Peyer's patch (tissue), 4 donors: ENCODE measurements around the gene SEC23B. TPM values are rescaled to one million over a fixed set of nuclear protein-coding genes. Genes with fewer than 3 reads are reported as not detected.

Experiments
- DNase-seq, 3 donors: peaks; one replicate each; pipeline ENCODE4 v3.0.0-alpha.2; 2017 to 2019
- H3K27ac ChIP-seq, 4 donors: fragments of 200-600 bp; sonication (generic); one replicate each; pipeline ENCODE4 v1.5.1; 2016 to 2019
- H3K27me3 ChIP-seq, 2 donors: fragments of 200-600 bp; sonication (generic); one replicate each; pipeline ENCODE4 v1.5.1; 2019
- H3K36me3 ChIP-seq, 3 donors: fragments of 200-600 bp; sonication (generic); one replicate each; pipeline ENCODE4 v1.5.1; 2016 to 2019
- H3K4me1 ChIP-seq, 4 donors: fragments of 200-600 bp; sonication (generic); one replicate each; pipeline ENCODE4 v1.5.1; 2016 to 2019
- H3K4me3 ChIP-seq, 4 donors: fragments of 200-600 bp; sonication (generic); 1 replicate in 3 of 4; 2 replicates in 1 of 4; pipeline ENCODE4 v1.5.1; 2016 to 2019; ENCODE audit warnings: mild to moderate bottlenecking in 1 of 4
- H3K9me3 ChIP-seq, 4 donors: fragments of 200-600 bp; sonication (generic); one replicate each; pipeline ENCODE4 v1.5.1; 2016 to 2019; ENCODE audit warnings: mild to moderate bottlenecking in 1 of 4
- POLR2A ChIP-seq, 2 donors: fragments of 450-650 bp; IDR thresholded peaks; one replicate each; pipeline ENCODE4 v1.5.1; 2017; ENCODE audit warnings: antibody characterized with exemption in 2 of 2, mild to moderate bottlenecking in 2 of 2, moderate library complexity in 2 of 2
- total RNA-seq, 4 donors: library from RNA; depleted of rRNA; stranded (reverse); fragments of >200 nt; gene quantifications; one replicate each; pipeline ENCODE4 v1.1.0, GENCODE V29; 2016
- TF ChIP-seq, protein P1 (sequence below), 6 experiments: fragments of 450-650 bp in 4 of 6; fragments of 200-600 bp in 2 of 6; sonication (generic) in 1 of 6; IDR thresholded peaks; one replicate each; pipeline ENCODE4 v1.5.1; 2017 to 2019; ENCODE audit warnings: antibody characterized with exemption in 6 of 6, mild to moderate bottlenecking in 3 of 6, moderate library complexity in 1 of 6

Gene SEC23B
- total RNA-seq, 4 donors from 2014 or later: 31.3 to 43.7 (median 36.0) TPM

DNA sequence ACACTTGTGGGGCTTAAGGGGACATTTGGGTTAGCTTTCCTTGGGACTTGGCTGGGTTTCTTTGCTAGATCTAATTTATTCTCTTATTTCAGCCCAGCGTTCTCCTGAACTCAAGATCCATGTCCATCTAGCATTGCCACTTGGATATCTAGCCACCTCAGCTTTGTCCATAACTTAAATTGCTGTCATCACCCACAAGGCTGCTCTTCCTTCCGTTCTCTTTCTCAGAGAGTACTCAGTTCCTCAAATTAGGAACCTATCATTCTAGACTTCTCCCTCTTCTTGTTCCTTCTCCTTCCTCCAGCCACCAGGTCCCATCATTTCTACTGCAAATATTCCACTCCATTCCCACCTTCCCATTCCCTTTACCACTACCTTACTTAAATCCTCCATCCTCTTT is 63.8 kb downstream of the SEC23B start:
- no peaks in the 10 kb centered on the region for H3K27me3 ChIP-seq

DNA sequence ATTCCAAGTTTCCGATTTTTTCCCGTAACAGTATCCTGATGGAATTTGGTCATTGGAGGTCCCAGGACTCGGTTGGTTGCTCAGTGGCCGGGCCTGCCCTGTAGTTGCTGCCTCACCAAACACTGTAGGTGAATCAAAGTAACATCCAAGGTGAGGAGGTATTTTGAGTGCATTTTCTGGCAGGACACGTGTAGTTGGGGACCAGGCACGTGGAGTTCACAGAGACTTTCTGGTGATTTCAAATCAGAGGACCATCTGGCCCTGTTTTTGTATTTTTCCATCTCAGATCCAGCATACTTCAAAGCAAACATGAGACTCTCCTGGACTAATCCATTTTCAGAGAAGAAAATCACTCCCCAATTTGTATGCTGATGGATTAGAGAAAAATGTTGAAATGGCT is 70.2 kb downstream of the SEC23B start:
- H3K9me3 ChIP-seq: no peaks in the 10 kb centered on the region
- TF ChIP-seq POLR2A (IDR thresholded peaks at IDR 0.05): no peak
- TF ChIP-seq, protein P1, sequence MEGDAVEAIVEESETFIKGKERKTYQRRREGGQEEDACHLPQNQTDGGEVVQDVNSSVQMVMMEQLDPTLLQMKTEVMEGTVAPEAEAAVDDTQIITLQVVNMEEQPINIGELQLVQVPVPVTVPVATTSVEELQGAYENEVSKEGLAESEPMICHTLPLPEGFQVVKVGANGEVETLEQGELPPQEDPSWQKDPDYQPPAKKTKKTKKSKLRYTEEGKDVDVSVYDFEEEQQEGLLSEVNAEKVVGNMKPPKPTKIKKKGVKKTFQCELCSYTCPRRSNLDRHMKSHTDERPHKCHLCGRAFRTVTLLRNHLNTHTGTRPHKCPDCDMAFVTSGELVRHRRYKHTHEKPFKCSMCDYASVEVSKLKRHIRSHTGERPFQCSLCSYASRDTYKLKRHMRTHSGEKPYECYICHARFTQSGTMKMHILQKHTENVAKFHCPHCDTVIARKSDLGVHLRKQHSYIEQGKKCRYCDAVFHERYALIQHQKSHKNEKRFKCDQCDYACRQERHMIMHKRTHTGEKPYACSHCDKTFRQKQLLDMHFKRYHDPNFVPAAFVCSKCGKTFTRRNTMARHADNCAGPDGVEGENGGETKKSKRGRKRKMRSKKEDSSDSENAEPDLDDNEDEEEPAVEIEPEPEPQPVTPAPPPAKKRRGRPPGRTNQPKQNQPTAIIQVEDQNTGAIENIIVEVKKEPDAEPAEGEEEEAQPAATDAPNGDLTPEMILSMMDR (IDR thresholded peaks at IDR 0.05): no peak

More for the DNA sequence above, 63.8 kb downstream of the SEC23B start:
- no peak for DNase-seq
- Histone ChIP-seq H3K27ac (no peak overlapping the region), H3K36me3 (peaks cover 0 to 20% (median 0%) of the 10 kb centered on the region in 3 donors), H3K9me3 (no peaks in the 10 kb centered on the region), H3K4me1 (peaks cover 0 to 10% (median 0%) of the 10 kb centered on the region in 4 donors), H3K4me3 (no peak overlapping the region)
- TF ChIP-seq, protein P1 (IDR thresholded peaks at IDR 0.05): no peak
- no peak for TF ChIP-seq POLR2A (IDR thresholded peaks at IDR 0.05)

DNA sequence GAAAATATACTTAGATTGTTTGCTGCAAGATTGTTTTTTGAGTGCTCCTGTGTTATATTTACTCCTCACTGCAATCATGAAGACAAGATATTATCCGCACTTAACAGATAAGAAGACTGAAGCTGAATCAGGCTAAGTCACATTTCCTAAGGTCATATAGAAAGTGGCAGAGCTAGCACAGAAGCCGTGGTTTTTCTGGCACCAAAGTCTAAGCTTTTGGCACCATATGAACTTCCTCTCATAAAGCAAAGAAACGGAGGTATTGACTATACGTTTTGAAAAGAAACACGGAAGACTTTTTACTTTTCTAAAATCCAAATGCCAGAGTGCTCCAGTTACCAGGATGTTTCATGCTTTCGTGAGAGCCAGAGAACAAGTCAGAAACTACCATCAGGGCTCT is 70.8 kb downstream of the SEC23B start:
- Histone ChIP-seq H3K4me3 (no peak overlapping the region), H3K27me3 (no peaks in the 10 kb centered on the region), H3K27ac (no peak overlapping the region), H3K9me3 (no peaks in the 10 kb centered on the region), H3K36me3 (no peaks in the 10 kb centered on the region), H3K4me1 (no peaks in the 10 kb centered on the region)
- DNase-seq: no peak
- TF ChIP-seq, protein P1 (IDR thresholded peaks at IDR 0.05): no peak
- TF ChIP-seq POLR2A (IDR thresholded peaks at IDR 0.05): no peak

More for the DNA sequence above, 70.2 kb downstream of the SEC23B start:
- Histone ChIP-seq H3K36me3 (no peaks in the 10 kb centered on the region), H3K4me1 (no peaks in the 10 kb centered on the region), H3K4me3 (no peak overlapping the region), H3K27ac (no peak overlapping the region), H3K27me3 (no peaks in the 10 kb centered on the region)
- no peak for DNase-seq

DNA sequence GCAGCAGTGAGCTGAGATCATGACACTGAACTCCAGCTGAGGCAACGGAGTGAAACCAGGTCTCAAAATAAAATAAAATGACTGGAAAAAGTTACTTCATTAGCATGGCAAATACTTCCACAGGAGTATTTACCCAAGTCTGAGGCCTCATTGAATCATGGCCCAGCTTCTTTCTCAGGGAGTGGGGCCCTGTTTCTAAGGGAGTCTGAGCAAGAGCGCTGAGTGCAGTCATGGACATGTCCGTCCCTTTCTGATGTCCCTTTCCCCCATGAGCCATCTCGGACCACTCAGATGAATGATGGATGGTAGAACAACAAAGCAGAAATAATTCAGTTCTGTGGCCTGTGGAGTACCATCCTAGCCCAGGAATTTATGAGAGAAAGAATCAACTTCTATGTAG is 72.3 kb downstream of the SEC23B start:
- H3K4me3 ChIP-seq: no peak overlapping the region
- no peaks in the 10 kb centered on the region for H3K27me3 ChIP-seq
- H3K36me3 ChIP-seq: no peaks in the 10 kb centered on the region
- no peaks in the 10 kb centered on the region for H3K9me3 ChIP-seq
- TF ChIP-seq, protein P1 (IDR thresholded peaks at IDR 0.05): no peak
- TF ChIP-seq POLR2A (IDR thresholded peaks at IDR 0.05): no peak
- no peak for DNase-seq
- H3K27ac ChIP-seq: no peak overlapping the region
- H3K4me1 ChIP-seq: no peaks in the 10 kb centered on the region

DNA sequence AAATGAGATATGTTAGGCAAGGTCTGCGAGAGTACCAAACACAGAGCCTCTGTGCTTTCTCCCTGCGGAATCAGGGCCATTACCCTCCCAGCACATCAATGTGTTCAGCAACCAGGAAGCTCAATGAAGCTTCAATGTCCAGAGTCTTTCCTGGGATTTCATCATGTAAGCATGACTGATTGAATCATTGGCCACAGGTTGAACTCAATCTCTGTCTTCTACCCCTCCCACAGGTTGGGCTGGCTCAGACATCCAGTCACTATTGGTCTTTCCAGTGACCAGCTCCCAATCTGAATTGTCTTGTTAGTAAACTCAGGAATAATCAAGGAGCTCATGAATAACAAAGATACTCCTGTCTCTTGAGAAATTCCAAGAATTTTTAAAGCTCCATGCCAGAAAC is 77.4 kb downstream of the SEC23B start:
- no peak overlapping the region for H3K27ac ChIP-seq
- DNase-seq: no peak

More for the DNA sequence above, 77.4 kb downstream of the SEC23B start:
- Histone ChIP-seq H3K4me1 (peaks cover 0 to 9% (median 3%) of the 10 kb centered on the region in 4 donors), H3K27me3 (no peaks in the 10 kb centered on the region), H3K4me3 (no peak overlapping the region), H3K9me3 (no peaks in the 10 kb centered on the region), H3K36me3 (no peaks in the 10 kb centered on the region)
- TF ChIP-seq, protein P1 (IDR thresholded peaks at IDR 0.05): no peak
- no peak for TF ChIP-seq POLR2A (IDR thresholded peaks at IDR 0.05)
